OCI-LY7 (cell line): ENCODE results near the gene GGA3.
A peak's percentile ranks its signal among the peaks of the same experiment; 100 is the strongest.

ENCODE experiments used
- CTCF ChIP-seq: fragments of 200-600 bp; sonication (generic); conservative IDR thresholded peaks from 2 replicates; pipeline ENCODE4 v1.5.1; 2014; ENCODE audit warnings: mild to moderate bottlenecking, antibody characterized with exemption, low read length, moderate library complexity, mixed read lengths
- EZH2phosphoT487 ChIP-seq: fragments of 200-600 bp; sonication (generic); IDR thresholded peaks from 2 replicates; pipeline ENCODE4 v1.6.1; 2018; ENCODE audit warnings: low read depth, borderline replicate concordance, mild to moderate bottlenecking, mixed run types, antibody characterized with exemption, low read length, moderate library complexity, mixed read lengths

- TF ChIP-seq CTCF: peak; percentile 99
- no peak for TF ChIP-seq EZH2phosphoT487
These were observed 22.7 kb downstream of the GGA3 start for GRCh38 chr17:75238684-75239191.
